Peyer's patch (tissue), 4 donors: ENCODE measurements around the gene DNM3. TPM values are rescaled to one million over a fixed set of nuclear protein-coding genes. Genes with fewer than 3 reads are reported as not detected.

ENCODE experiments used
- DNase-seq, 3 donors: peaks; one replicate each; pipeline ENCODE4 v3.0.0-alpha.2; 2017 to 2019
- H3K27ac ChIP-seq, 4 donors: fragments of 200-600 bp; sonication (generic); one replicate each; pipeline ENCODE4 v1.5.1; 2016 to 2019
- H3K27me3 ChIP-seq, 2 donors: fragments of 200-600 bp; sonication (generic); one replicate each; pipeline ENCODE4 v1.5.1; 2019
- H3K36me3 ChIP-seq, 3 donors: fragments of 200-600 bp; sonication (generic); one replicate each; pipeline ENCODE4 v1.5.1; 2016 to 2019
- H3K4me1 ChIP-seq, 4 donors: fragments of 200-600 bp; sonication (generic); one replicate each; pipeline ENCODE4 v1.5.1; 2016 to 2019
- H3K4me3 ChIP-seq, 4 donors: fragments of 200-600 bp; sonication (generic); 1 replicate in 3 of 4; 2 replicates in 1 of 4; pipeline ENCODE4 v1.5.1; 2016 to 2019; ENCODE audit warnings: mild to moderate bottlenecking in 1 of 4
- H3K9me3 ChIP-seq, 4 donors: fragments of 200-600 bp; sonication (generic); one replicate each; pipeline ENCODE4 v1.5.1; 2016 to 2019; ENCODE audit warnings: mild to moderate bottlenecking in 1 of 4
- CTCF ChIP-seq, 6 experiments: fragments of 450-650 bp in 4 of 6; fragments of 200-600 bp in 2 of 6; sonication (generic) in 1 of 6; IDR thresholded peaks; one replicate each; pipeline ENCODE4 v1.5.1; 2017 to 2019; ENCODE audit warnings: antibody characterized with exemption in 6 of 6, mild to moderate bottlenecking in 3 of 6, moderate library complexity in 1 of 6
- POLR2A ChIP-seq, 2 donors: fragments of 450-650 bp; IDR thresholded peaks; one replicate each; pipeline ENCODE4 v1.5.1; 2017; ENCODE audit warnings: antibody characterized with exemption in 2 of 2, mild to moderate bottlenecking in 2 of 2, moderate library complexity in 2 of 2
- total RNA-seq, 4 donors: library from RNA; depleted of rRNA; stranded (reverse); fragments of >200 nt; gene quantifications; one replicate each; pipeline ENCODE4 v1.1.0, GENCODE V29; 2016

The DNM3 gene
- total RNA-seq, 4 donors from 2014 or later: 1.4 to 11.6 (median 2.0) TPM

GRCh38 chr1:171911506-171911905 is 70.2 kb downstream of the DNM3 start:
- H3K9me3 ChIP-seq: no peaks in the 10 kb centered on the region
- H3K36me3 ChIP-seq: no peaks in the 10 kb centered on the region
- no peaks in the 10 kb centered on the region for H3K27me3 ChIP-seq
- TF ChIP-seq POLR2A (IDR thresholded peaks at IDR 0.05): no peak
- TF ChIP-seq CTCF (IDR thresholded peaks at IDR 0.05): no peak
- H3K27ac ChIP-seq: no peak overlapping the region
- no peak for DNase-seq
- no peak overlapping the region for H3K4me3 ChIP-seq
- H3K4me1 ChIP-seq: peaks cover 0 to 11% (median 0%) of the 10 kb centered on the region in 4 donors

GRCh38 chr1:171912509-171913175 is 71.3 kb downstream of the DNM3 start:
- peak overlapping the region in 1 of 4 donors; percentile 7 for H3K27ac ChIP-seq
- no peak overlapping the region for H3K4me3 ChIP-seq
- no peaks in the 10 kb centered on the region for H3K9me3 ChIP-seq
- no peaks in the 10 kb centered on the region for H3K36me3 ChIP-seq
- peaks cover 0 to 11% (median 0%) of the 10 kb centered on the region in 4 donors for H3K4me1 ChIP-seq
- no peak for TF ChIP-seq POLR2A (IDR thresholded peaks at IDR 0.05)
- H3K27me3 ChIP-seq: no peaks in the 10 kb centered on the region
- no peak for DNase-seq

- TF ChIP-seq POLR2A (IDR thresholded peaks at IDR 0.05): no peak
- no peak for TF ChIP-seq CTCF (IDR thresholded peaks at IDR 0.05)
- peaks cover 0 to 11% (median 0%) of the 10 kb centered on the region in 4 donors for H3K4me1 ChIP-seq
- H3K4me3 ChIP-seq: no peak overlapping the region
- H3K36me3 ChIP-seq: no peaks in the 10 kb centered on the region
- no peak for DNase-seq
- no peaks in the 10 kb centered on the region for H3K9me3 ChIP-seq
- H3K27ac ChIP-seq: peak overlapping the region in 2 of 4 donors; percentile 7 to 40
- no peaks in the 10 kb centered on the region for H3K27me3 ChIP-seq
These were observed 72.1 kb downstream of the DNM3 start for GRCh38 chr1:171913385-171913784.

DNA sequence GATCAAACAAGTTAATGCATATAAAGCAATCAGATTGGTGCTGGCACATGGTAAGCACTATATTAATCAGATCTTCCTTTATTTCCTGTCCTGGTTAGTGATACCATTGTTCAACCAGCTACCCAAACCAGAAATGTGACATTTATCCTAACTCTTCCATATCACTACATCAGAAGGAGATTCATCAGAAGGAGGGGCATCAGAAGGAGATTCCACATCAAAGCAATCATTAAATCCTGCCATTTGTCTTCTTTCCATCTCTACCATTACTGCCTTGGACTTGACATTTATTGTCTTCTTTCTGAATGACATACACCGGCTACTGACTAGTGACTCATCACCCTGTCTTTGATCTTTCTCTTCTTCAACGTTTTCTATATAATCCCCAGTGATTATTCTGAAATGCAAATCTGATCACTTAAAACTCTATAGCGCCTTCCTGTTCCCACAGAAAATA is 75.0 kb downstream of the DNM3 start:
- H3K9me3 ChIP-seq: no peaks in the 10 kb centered on the region
- H3K4me3 ChIP-seq: no peak overlapping the region
- DNase-seq: no peak
- peaks cover 0 to 11% (median 0%) of the 10 kb centered on the region in 4 donors for H3K4me1 ChIP-seq
- TF ChIP-seq CTCF (IDR thresholded peaks at IDR 0.05) (no peak), POLR2A (IDR thresholded peaks at IDR 0.05) (no peak)
- H3K27me3 ChIP-seq: no peaks in the 10 kb centered on the region
- no peak overlapping the region for H3K27ac ChIP-seq
- no peaks in the 10 kb centered on the region for H3K36me3 ChIP-seq

GRCh38 chr1:171917331-171917730 is 76.0 kb downstream of the DNM3 start:
- Histone ChIP-seq H3K9me3 (no peaks in the 10 kb centered on the region), H3K27ac (no peak overlapping the region), H3K4me3 (no peak overlapping the region), H3K36me3 (no peaks in the 10 kb centered on the region), H3K27me3 (no peaks in the 10 kb centered on the region), H3K4me1 (peaks cover 0 to 11% (median 0%) of the 10 kb centered on the region in 4 donors)
- DNase-seq: no peak
- no peak for TF ChIP-seq POLR2A (IDR thresholded peaks at IDR 0.05)
- TF ChIP-seq CTCF (IDR thresholded peaks at IDR 0.05): no peak
